ENCODE measurements around the gene UTP25.

DNA sequence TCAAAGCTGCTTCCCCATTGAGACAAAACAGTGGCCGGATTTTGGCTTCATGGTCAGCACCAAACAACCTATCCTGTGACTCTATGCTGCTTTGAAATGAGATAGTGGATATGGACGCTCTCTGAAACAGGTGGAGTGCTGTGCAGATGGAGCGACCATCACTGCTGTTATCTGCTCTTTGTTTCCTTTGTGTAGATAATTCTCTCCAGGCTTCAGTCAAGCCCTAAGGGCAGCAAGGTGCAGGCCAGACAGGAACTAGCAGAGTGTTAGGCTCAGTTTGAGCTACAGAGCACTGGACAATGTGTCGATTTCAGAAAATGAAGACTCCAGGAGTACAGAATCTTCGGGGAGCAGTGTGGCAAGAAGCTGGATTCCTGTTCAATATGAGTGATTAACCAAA, 17.0 kb upstream of the UTP25 start:
- no peak for TF ChIP-seq POLR2A (IDR thresholded peaks at IDR 0.05)
- TF ChIP-seq, protein P1, sequence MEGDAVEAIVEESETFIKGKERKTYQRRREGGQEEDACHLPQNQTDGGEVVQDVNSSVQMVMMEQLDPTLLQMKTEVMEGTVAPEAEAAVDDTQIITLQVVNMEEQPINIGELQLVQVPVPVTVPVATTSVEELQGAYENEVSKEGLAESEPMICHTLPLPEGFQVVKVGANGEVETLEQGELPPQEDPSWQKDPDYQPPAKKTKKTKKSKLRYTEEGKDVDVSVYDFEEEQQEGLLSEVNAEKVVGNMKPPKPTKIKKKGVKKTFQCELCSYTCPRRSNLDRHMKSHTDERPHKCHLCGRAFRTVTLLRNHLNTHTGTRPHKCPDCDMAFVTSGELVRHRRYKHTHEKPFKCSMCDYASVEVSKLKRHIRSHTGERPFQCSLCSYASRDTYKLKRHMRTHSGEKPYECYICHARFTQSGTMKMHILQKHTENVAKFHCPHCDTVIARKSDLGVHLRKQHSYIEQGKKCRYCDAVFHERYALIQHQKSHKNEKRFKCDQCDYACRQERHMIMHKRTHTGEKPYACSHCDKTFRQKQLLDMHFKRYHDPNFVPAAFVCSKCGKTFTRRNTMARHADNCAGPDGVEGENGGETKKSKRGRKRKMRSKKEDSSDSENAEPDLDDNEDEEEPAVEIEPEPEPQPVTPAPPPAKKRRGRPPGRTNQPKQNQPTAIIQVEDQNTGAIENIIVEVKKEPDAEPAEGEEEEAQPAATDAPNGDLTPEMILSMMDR (IDR thresholded peaks at IDR 0.05 in 4 of 5, conservative IDR thresholded peaks at IDR 0.05 in 1 of 5), result no peak
